Measurements from ENCODE around the gene RNF141.

RNF141 gene

DNA sequence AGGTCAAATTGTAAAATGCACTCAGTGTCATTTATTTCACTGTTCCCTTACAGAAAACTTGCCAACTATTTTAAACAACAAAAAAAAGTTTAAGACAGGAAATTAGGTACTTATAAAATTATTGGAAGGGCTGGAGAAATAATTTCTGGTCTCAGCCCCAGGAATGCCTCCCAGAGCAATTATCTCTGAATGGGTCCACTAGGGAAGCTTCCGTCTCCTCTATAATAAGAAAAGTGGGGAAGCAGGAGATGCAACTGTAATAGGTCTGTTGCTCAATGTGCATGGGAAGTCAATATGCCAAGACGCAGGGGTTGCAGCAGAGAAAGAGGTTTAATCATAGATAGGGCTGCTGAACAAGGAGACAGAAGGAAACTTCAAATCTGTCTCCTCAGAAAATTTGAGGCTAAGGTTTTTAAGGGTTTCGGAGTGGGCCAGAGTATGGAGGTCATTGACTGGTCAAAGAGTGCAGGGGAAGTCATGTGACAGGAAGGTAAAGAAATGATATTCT, 10.9 kb upstream of the RNF141 start:
- H3K27ac ChIP-seq (ENCODE audit: extremely low read depth, low read depth, low read length): no peak overlapping the region
- TF ChIP-seq SETDB1 (IDR thresholded peaks at IDR 0.05; ENCODE audit: insufficient read length, low read length) (peak; percentile 27), ZNF132 (tag by site-specific recombination; IDR thresholded peaks at IDR 0.05; ENCODE audit: borderline replicate concordance) (no peak)
- POLR2A ChIA-PET: no interaction called here
- H3K4me3 ChIP-seq (ENCODE audit: low read depth, low read length): no peak overlapping the region
- H3K36me3 ChIP-seq (ENCODE audit: control insufficient read depth in 2 of 2, insufficient read depth in 1 of 2, low read length in 2 of 2): no peaks in the 10 kb centered on the region
- CTCF ChIA-PET: interaction anchor here (1.3 kb wide), 1 partner anchor 11 kb away, joined by 3 read pairs; the partner anchor contains the start of gene RNF141
- no peaks in the 10 kb centered on the region for H3K4me1 ChIP-seq (ENCODE audit: control insufficient read depth, insufficient read depth, low read length)
- no peaks in the 10 kb centered on the region for H3K9me3 ChIP-seq (ENCODE audit: control insufficient read depth, insufficient read depth, low read depth, low read length)

DNA sequence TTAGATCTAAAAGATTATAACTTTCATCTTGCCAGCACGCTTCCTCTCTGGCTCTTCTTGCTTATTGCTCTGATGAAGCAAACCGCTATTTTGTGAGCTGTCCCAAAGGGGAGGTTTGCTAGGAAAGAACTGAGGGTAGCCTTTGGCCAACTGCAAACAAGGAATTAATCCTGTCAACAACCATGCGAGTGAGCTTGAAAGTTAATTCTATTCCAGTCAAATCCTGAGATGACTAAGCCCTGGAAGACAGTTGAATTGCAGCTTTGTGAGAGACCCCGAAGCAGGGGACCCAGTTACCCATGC, 10.3 kb upstream of the RNF141 start:
- Histone ChIP-seq H3K27ac (ENCODE audit: extremely low read depth, low read depth, low read length) (no peak overlapping the region), H3K4me1 (ENCODE audit: control insufficient read depth, insufficient read depth, low read length) (no peaks in the 10 kb centered on the region), H3K36me3 (ENCODE audit: control insufficient read depth in 2 of 2, insufficient read depth in 1 of 2, low read length in 2 of 2) (no peaks in the 10 kb centered on the region), H3K9me3 (ENCODE audit: control insufficient read depth, insufficient read depth, low read depth, low read length) (no peaks in the 10 kb centered on the region), H3K4me3 (ENCODE audit: low read depth, low read length) (no peak overlapping the region)
- ChIA-PET CTCF (interaction anchor here (0.9 to 1.3 kb wide), 2 partner anchors 10 kb away, joined by 3 to 4 read pairs; partner anchors contain the start of gene RNF141), POLR2A (no interaction called here)
- TF ChIP-seq, protein P1, sequence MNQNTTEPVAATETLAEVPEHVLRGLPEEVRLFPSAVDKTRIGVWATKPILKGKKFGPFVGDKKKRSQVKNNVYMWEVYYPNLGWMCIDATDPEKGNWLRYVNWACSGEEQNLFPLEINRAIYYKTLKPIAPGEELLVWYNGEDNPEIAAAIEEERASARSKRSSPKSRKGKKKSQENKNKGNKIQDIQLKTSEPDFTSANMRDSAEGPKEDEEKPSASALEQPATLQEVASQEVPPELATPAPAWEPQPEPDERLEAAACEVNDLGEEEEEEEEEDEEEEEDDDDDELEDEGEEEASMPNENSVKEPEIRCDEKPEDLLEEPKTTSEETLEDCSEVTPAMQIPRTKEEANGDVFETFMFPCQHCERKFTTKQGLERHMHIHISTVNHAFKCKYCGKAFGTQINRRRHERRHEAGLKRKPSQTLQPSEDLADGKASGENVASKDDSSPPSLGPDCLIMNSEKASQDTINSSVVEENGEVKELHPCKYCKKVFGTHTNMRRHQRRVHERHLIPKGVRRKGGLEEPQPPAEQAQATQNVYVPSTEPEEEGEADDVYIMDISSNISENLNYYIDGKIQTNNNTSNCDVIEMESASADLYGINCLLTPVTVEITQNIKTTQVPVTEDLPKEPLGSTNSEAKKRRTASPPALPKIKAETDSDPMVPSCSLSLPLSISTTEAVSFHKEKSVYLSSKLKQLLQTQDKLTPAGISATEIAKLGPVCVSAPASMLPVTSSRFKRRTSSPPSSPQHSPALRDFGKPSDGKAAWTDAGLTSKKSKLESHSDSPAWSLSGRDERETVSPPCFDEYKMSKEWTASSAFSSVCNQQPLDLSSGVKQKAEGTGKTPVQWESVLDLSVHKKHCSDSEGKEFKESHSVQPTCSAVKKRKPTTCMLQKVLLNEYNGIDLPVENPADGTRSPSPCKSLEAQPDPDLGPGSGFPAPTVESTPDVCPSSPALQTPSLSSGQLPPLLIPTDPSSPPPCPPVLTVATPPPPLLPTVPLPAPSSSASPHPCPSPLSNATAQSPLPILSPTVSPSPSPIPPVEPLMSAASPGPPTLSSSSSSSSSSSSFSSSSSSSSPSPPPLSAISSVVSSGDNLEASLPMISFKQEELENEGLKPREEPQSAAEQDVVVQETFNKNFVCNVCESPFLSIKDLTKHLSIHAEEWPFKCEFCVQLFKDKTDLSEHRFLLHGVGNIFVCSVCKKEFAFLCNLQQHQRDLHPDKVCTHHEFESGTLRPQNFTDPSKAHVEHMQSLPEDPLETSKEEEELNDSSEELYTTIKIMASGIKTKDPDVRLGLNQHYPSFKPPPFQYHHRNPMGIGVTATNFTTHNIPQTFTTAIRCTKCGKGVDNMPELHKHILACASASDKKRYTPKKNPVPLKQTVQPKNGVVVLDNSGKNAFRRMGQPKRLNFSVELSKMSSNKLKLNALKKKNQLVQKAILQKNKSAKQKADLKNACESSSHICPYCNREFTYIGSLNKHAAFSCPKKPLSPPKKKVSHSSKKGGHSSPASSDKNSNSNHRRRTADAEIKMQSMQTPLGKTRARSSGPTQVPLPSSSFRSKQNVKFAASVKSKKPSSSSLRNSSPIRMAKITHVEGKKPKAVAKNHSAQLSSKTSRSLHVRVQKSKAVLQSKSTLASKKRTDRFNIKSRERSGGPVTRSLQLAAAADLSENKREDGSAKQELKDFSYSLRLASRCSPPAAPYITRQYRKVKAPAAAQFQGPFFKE (tag by site-specific recombination; IDR thresholded peaks at IDR 0.05; ENCODE audit: borderline replicate concordance): no peak
- TF ChIP-seq ZNF48 (tag by site-specific recombination; IDR thresholded peaks at IDR 0.05) (no peak), ZNF248 (tag by site-specific recombination; IDR thresholded peaks at IDR 0.05) (no peak), ZNF677 (tag by site-specific recombination; IDR thresholded peaks at IDR 0.05) (no peak), ZXDB (tag by site-specific recombination; IDR thresholded peaks at IDR 0.05) (no peak), ZNF394 (tag by site-specific recombination; IDR thresholded peaks at IDR 0.05; ENCODE audit: borderline replicate concordance) (no peak), ZNF112 (tag by site-specific recombination; IDR thresholded peaks at IDR 0.05) (no peak), PRDM1 (tag by site-specific recombination; IDR thresholded peaks at IDR 0.05) (no peak)
- TF ChIP-seq, protein P2, sequence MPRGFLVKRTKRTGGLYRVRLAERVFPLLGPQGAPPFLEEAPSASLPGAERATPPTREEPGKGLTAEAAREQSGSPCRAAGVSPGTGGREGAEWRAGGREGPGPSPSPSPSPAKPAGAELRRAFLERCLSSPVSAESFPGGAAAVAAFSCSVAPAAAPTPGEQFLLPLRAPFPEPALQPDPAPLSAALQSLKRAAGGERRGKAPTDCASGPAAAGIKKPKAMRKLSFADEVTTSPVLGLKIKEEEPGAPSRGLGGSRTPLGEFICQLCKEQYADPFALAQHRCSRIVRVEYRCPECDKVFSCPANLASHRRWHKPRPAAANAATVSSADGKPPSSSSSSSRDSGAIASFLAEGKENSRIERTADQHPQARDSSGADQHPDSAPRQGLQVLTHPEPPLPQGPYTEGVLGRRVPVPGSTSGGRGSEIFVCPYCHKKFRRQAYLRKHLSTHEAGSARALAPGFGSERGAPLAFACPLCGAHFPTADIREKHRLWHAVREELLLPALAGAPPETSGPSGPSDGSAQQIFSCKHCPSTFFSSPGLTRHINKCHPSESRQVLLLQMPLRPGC (tag by site-specific recombination; IDR thresholded peaks at IDR 0.05): no peak
- TF ChIP-seq, protein P3, sequence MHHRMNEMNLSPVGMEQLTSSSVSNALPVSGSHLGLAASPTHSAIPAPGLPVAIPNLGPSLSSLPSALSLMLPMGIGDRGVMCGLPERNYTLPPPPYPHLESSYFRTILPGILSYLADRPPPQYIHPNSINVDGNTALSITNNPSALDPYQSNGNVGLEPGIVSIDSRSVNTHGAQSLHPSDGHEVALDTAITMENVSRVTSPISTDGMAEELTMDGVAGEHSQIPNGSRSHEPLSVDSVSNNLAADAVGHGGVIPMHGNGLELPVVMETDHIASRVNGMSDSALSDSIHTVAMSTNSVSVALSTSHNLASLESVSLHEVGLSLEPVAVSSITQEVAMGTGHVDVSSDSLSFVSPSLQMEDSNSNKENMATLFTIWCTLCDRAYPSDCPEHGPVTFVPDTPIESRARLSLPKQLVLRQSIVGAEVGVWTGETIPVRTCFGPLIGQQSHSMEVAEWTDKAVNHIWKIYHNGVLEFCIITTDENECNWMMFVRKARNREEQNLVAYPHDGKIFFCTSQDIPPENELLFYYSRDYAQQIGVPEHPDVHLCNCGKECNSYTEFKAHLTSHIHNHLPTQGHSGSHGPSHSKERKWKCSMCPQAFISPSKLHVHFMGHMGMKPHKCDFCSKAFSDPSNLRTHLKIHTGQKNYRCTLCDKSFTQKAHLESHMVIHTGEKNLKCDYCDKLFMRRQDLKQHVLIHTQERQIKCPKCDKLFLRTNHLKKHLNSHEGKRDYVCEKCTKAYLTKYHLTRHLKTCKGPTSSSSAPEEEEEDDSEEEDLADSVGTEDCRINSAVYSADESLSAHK (tag by site-specific recombination; IDR thresholded peaks at IDR 0.05): no peak
- TF ChIP-seq, protein P4, sequence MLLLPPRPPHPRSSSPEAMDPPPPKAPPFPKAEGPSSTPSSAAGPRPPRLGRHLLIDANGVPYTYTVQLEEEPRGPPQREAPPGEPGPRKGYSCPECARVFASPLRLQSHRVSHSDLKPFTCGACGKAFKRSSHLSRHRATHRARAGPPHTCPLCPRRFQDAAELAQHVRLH (tag by site-specific recombination; IDR thresholded peaks at IDR 0.05): no peak
